Effector memory CD8-positive, alpha-beta T cell (primary cell): ENCODE results near the gene C11orf86.

ENCODE experiments used
- ATAC-seq: fragments of 150-1000 bp; cut with Tn5 transposase; replicated peaks from 2 replicates; pipeline ENCODE4 v1.10.0; 2021; ENCODE audit warnings: mild to moderate bottlenecking, moderate library complexity
- DNase-seq, 3 experiments: peaks; one replicate each; pipeline ENCODE4 v3.0.0; 2021
- H3K27ac Mint-ChIP-seq, 2 donors: one replicate each; pipeline ENCODE4 v1.8.0; 2022; ENCODE audit warnings: mild to moderate bottlenecking in 2 of 2, mixed read lengths in 2 of 2, moderate library complexity in 2 of 2
- H3K27me3 Mint-ChIP-seq, 2 donors: one replicate each; pipeline ENCODE4 v1.8.0; 2022; ENCODE audit warnings: mixed read lengths in 2 of 2
- H3K36me3 Mint-ChIP-seq: one replicate; pipeline ENCODE4 v1.8.0; 2022; ENCODE audit warnings: mild to moderate bottlenecking, moderate library complexity, mixed read lengths; ENCODE audit not compliant: insufficient read depth
- H3K4me1 Mint-ChIP-seq, 2 donors: one replicate each; pipeline ENCODE4 v1.8.0; 2022; ENCODE audit warnings: low read depth in 2 of 2, mixed read lengths in 2 of 2
- H3K4me3 Mint-ChIP-seq, 2 donors: one replicate each; pipeline ENCODE4 v1.8.0; 2022; ENCODE audit warnings: mild to moderate bottlenecking in 2 of 2, mixed read lengths in 2 of 2, moderate library complexity in 2 of 2
- H3K9me3 Mint-ChIP-seq, 2 donors: one replicate each; pipeline ENCODE4 v1.8.0; 2022; ENCODE audit warnings: mixed read lengths in 2 of 2

C11orf86 gene

GRCh38 chr11:66971488-66971887 is 3.6 kb upstream of the C11orf86 start:
- Mint-ChIP-seq H3K27me3 (peaks cover 5 to 38% of the 10 kb centered on the region in 2 donors), H3K4me3 (no peak overlapping the region), H3K9me3 (no peaks in the 10 kb centered on the region), H3K27ac (no peak overlapping the region), H3K4me1 (no peaks in the 10 kb centered on the region), H3K36me3 (no peaks in the 10 kb centered on the region)
- DNase-seq: no peak
- ATAC-seq: no peak

GRCh38 chr11:66973956-66974580 is 1.0 kb upstream of the C11orf86 start:
- Mint-ChIP-seq H3K4me3 (no peak overlapping the region), H3K9me3 (no peaks in the 10 kb centered on the region), H3K27me3 (peaks cover 5 to 37% of the 10 kb centered on the region in 2 donors), H3K27ac (no peak overlapping the region), H3K4me1 (no peaks in the 10 kb centered on the region), H3K36me3 (no peaks in the 10 kb centered on the region)
- no peak for ATAC-seq
- DNase-seq: no peak

DNA sequence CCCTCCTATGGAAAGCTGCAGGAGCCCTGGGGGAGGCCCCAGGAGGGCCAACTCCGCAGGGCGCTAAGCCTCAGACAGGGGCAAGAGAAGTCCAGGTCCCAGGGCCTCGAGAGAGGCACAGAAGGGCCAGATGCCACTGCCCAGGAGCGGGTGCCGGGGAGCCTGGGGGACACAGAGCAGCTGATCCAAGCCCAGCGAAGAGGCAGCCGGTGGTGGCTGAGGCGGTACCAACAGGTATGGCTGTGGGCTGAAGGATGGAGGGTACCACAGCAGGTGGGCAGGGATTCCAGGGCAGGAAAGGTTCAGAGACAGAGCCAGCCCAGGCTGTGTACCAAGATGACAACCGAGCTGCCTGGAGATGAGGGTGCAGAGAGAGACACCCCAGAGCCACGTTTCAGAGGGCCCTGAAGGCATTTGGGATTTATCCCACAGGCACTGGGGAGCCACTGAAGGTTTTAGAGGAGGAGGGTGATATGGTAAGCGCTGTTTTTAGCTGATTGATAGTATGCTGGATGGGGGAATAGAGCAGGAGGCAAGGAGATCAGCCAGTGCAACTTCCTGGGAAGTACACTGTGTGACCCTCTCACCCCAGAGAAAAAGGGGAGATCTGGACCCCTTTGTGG is 412 bp downstream of the C11orf86 start:
- Mint-ChIP-seq H3K4me1 (no peaks in the 10 kb centered on the region), H3K9me3 (no peaks in the 10 kb centered on the region), H3K4me3 (no peak overlapping the region), H3K27ac (no peak overlapping the region), H3K27me3 (peaks cover 5 to 35% of the 10 kb centered on the region in 2 donors), H3K36me3 (no peaks in the 10 kb centered on the region)
- no peak for DNase-seq
- ATAC-seq: no peak

- ATAC-seq: no peak
- no peak for DNase-seq
- no peaks in the 10 kb centered on the region for H3K4me1 Mint-ChIP-seq
- H3K27me3 Mint-ChIP-seq: peaks cover 0 to 29% of the 10 kb centered on the region in 2 donors
- H3K27ac Mint-ChIP-seq: no peak overlapping the region
- no peaks in the 10 kb centered on the region for H3K36me3 Mint-ChIP-seq
- no peak overlapping the region for H3K4me3 Mint-ChIP-seq
- H3K9me3 Mint-ChIP-seq: no peaks in the 10 kb centered on the region
These were observed 944 bp downstream of the C11orf86 start for GRCh38 chr11:66976028-66976467.

DNA sequence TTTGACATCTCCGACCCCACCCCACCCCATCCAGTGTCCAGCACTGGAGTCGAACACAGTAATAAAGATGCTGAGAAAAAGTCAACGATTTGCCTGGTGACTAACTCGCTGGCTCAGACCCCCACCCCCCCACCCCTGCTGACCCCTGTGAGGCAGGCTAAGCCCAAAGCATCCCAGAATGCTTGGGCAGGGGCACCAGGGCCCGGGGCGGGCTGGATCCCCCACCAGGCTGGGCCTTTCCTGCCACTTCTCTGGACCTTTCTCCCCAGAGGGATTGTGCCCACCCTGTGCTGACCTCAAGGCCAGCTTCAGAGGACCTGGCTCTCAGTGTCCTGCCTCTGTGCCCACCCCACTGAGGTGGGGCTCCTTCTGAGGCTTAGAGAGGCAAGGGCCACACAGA is 1.8 kb downstream of the C11orf86 start:
- Mint-ChIP-seq H3K27me3 (peaks cover 0 to 24% of the 10 kb centered on the region in 2 donors), H3K4me3 (no peak overlapping the region), H3K27ac (no peak overlapping the region), H3K4me1 (no peaks in the 10 kb centered on the region), H3K9me3 (no peaks in the 10 kb centered on the region), H3K36me3 (no peaks in the 10 kb centered on the region)
- DNase-seq: no peak
- no peak for ATAC-seq

DNA sequence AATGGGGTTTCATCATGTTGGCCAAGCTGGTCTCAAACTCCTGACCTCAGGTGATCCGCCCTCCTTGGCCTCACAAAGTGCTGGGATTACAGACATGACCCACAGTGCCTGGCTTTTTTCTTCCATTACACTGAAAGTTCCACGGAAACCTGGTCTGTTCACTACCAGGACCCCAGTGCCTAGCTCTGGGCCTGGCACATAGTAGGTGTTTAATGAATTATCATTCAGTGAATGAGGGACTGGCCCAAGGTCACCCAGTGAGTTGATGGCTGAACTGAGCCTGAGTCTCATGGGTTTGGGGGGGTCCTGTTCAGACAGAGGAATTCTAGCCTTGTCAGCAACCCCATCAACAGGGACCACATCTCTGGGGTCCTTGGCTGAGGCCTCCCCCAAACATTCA is 3.1 kb downstream of the C11orf86 start:
- Mint-ChIP-seq H3K36me3 (no peaks in the 10 kb centered on the region), H3K9me3 (no peaks in the 10 kb centered on the region), H3K27me3 (peaks cover 0 to 15% of the 10 kb centered on the region in 2 donors), H3K4me1 (no peaks in the 10 kb centered on the region), H3K27ac (no peak overlapping the region), H3K4me3 (no peak overlapping the region)
- DNase-seq: no peak
- no peak for ATAC-seq

DNA sequence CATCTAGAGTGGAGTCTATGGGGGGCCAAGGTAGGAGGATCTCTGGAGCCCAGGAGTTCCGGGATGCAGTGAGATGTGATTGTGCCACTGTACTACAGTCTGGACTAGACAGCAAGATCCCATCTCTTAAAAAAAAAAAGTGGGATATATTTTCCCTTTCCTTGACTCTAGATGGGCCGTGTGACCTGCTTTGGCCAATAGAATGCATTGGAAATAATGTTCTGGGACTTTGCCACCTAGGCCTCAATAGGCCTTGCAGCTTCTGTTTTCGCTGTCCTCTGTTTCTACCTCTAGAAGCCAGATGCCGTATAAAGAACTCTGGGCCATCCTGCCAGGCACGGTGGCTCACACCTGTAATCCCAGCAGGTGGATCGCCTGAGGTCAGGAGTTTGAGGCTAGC is 3.6 kb downstream of the C11orf86 start:
- DNase-seq (no peak), ATAC-seq (no peak)
- Mint-ChIP-seq H3K4me3 (no peak overlapping the region), H3K9me3 (no peaks in the 10 kb centered on the region), H3K27ac (no peak overlapping the region), H3K4me1 (no peaks in the 10 kb centered on the region), H3K27me3 (peaks cover 0 to 18% of the 10 kb centered on the region in 2 donors), H3K36me3 (no peaks in the 10 kb centered on the region)

- no peaks in the 10 kb centered on the region for H3K9me3 Mint-ChIP-seq
These were observed 4.4 kb downstream of the C11orf86 start for GRCh38 chr11:66979336-66979980.

GRCh38 chr11:66981976-66982578 is 7.0 kb downstream of the C11orf86 start:
- Mint-ChIP-seq H3K27me3 (peaks cover 0 to 17% of the 10 kb centered on the region in 2 donors), H3K4me3 (no peak overlapping the region), H3K9me3 (no peaks in the 10 kb centered on the region), H3K4me1 (no peaks in the 10 kb centered on the region), H3K27ac (no peak overlapping the region), H3K36me3 (no peaks in the 10 kb centered on the region)
- no peak for ATAC-seq
- DNase-seq: peak in 1 of 3 experiments; percentile 19

More at GRCh38 chr11:66979336-66979980, 4.4 kb downstream of the C11orf86 start:
- Mint-ChIP-seq H3K36me3 (no peaks in the 10 kb centered on the region), H3K27me3 (peaks cover 0 to 25% of the 10 kb centered on the region in 2 donors), H3K4me1 (no peaks in the 10 kb centered on the region), H3K4me3 (no peak overlapping the region), H3K27ac (no peak overlapping the region)
- DNase-seq (no peak), ATAC-seq (no peak)

DNA sequence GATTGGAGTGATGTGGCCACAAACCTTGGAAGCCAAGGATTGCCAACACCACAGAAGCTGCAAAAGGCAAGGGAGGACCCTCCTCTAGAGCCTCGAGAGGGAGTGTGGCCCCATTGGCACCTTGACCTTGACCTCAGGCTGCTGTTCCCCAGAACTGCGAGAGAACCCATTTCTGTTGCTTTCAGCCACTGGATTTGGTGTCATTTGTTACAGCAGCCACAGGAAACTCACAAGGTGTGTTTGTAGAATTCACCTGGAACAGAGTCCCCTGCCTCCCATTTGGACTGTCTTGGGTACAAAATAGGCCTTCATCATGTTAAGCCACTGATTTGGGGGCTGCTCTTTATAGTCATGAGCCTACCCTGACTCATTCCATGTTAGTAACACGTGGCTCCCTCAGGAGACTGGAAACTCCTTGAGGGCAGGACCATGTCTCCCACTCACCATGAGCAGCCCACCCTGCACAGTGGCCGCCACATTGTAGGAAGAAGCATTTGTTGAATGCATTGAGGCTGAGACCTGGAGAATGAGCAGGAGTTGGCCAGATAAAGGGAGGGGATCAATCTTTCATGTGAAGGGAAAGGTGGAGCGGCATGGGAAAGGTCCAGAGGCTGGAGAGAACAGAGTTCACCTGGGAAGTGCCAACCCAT is 8.3 kb downstream of the C11orf86 start:
- H3K4me1 Mint-ChIP-seq: peaks cover 0 to 2% of the 10 kb centered on the region in 2 donors
- no peak for ATAC-seq
- H3K27me3 Mint-ChIP-seq: peaks cover 0 to 17% of the 10 kb centered on the region in 2 donors
- DNase-seq: no peak
- no peaks in the 10 kb centered on the region for H3K36me3 Mint-ChIP-seq
- H3K27ac Mint-ChIP-seq: no peak overlapping the region
- H3K4me3 Mint-ChIP-seq: no peak overlapping the region
- no peaks in the 10 kb centered on the region for H3K9me3 Mint-ChIP-seq

- Mint-ChIP-seq H3K27ac (no peak overlapping the region), H3K9me3 (no peaks in the 10 kb centered on the region), H3K36me3 (no peaks in the 10 kb centered on the region), H3K27me3 (peaks cover 0 to 30% of the 10 kb centered on the region in 2 donors), H3K4me1 (peaks cover 0 to 2% of the 10 kb centered on the region in 2 donors), H3K4me3 (no peak overlapping the region)
- ATAC-seq (no peak), DNase-seq (no peak)
These were observed 10.5 kb downstream of the C11orf86 start for GRCh38 chr11:66985508-66986177.

DNA sequence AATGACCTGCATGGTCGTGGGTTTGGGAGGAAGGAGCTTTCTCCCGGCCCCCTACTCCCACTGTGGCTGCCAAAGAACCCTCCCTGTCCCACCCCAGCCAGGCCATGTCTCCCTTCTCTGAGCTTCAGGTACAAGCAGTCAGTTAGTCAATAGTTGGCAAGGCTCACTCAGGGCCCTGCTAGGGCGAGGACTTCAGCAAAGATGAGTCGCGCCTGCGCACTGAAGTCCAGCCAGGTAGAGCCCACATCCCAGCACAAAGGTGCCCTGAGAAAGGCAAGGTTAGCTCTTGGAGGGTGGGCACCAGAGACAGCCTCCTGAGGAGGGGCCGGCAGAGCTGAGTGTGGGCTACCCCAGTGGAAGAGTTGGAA is 11.1 kb downstream of the C11orf86 start:
- H3K9me3 Mint-ChIP-seq: no peaks in the 10 kb centered on the region
- H3K27me3 Mint-ChIP-seq: peaks cover 0 to 32% of the 10 kb centered on the region in 2 donors
- H3K36me3 Mint-ChIP-seq: no peaks in the 10 kb centered on the region
- H3K4me1 Mint-ChIP-seq: peaks cover 0 to 2% of the 10 kb centered on the region in 2 donors
- no peak overlapping the region for H3K27ac Mint-ChIP-seq
- no peak overlapping the region for H3K4me3 Mint-ChIP-seq
- ATAC-seq (no peak), DNase-seq (no peak)

- Mint-ChIP-seq H3K27me3 (peaks cover 0 to 32% of the 10 kb centered on the region in 2 donors), H3K9me3 (no peaks in the 10 kb centered on the region), H3K4me1 (peaks cover 0 to 2% of the 10 kb centered on the region in 2 donors), H3K36me3 (no peaks in the 10 kb centered on the region), H3K27ac (no peak overlapping the region), H3K4me3 (no peak overlapping the region)
- DNase-seq: no peak
- no peak for ATAC-seq
These were observed 12.1 kb downstream of the C11orf86 start for GRCh38 chr11:66987158-66987620.
